ENCODE results near the gene DUSP2. TPM values are rescaled to one million over a fixed set of nuclear protein-coding genes. Genes with fewer than 3 reads are reported as not detected.

DUSP2 gene
- total RNA-seq, 1 donor: 3.3 TPM

- Histone ChIP-seq H3K27me3 (ENCODE audit: insufficient read depth, low read length) (peaks cover 46% of the 10 kb centered on the region), H3K27ac (ENCODE audit: low read depth, low read length) (no peak overlapping the region), H2AFZ (ENCODE audit: low read length) (no peak overlapping the region), H3K79me2 (ENCODE audit: insufficient read depth, low read length) (no peaks in the 10 kb centered on the region), H3K36me3 (ENCODE audit: insufficient read depth, low read length) (no peaks in the 10 kb centered on the region), H4K20me1 (ENCODE audit: insufficient read depth, low read length) (no peaks in the 10 kb centered on the region), H3K4me3 (ENCODE audit: insufficient read depth, low read length) (no peak overlapping the region), H3K4me2 (ENCODE audit: insufficient read depth, low read length) (no peak overlapping the region), H3K4me1 (ENCODE audit: insufficient read depth, low read length) (no peaks in the 10 kb centered on the region), H3K9me3 (ENCODE audit: low read depth, low read length) (no peaks in the 10 kb centered on the region)
- DNase-seq (ENCODE audit: insufficient read length, low spot score, missing footprints): peak; percentile 80
- TF ChIP-seq CTCF (IDR thresholded peaks at IDR 0.05; ENCODE audit: extremely low read depth, low read depth, low read length): no peak
Measured at GRCh38 chr2:96113951-96114350, 31.3 kb downstream of the DUSP2 start.

DNA sequence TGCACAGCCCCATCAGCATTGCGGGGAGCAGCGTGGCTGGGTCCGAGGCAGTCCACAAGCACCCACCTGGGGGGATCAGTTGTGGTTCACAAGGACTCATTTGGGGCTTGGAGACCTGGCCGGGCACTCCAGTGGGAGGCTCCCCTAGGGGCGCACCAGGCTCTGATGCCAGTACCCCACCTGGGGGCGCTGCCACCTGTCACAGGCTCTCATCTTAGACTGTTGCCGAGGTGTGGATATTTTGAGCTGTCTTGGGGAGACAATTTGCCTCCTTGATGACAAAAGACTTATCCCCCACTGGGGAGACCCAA lies 31.9 kb downstream of the DUSP2 start:
- Histone ChIP-seq H3K27me3 (ENCODE audit: insufficient read depth, low read length) (peaks cover 45% of the 10 kb centered on the region), H3K79me2 (ENCODE audit: insufficient read depth, low read length) (no peaks in the 10 kb centered on the region), H3K27ac (ENCODE audit: low read depth, low read length) (no peak overlapping the region), H3K4me3 (ENCODE audit: insufficient read depth, low read length) (no peak overlapping the region), H4K20me1 (ENCODE audit: insufficient read depth, low read length) (no peaks in the 10 kb centered on the region), H3K9me3 (ENCODE audit: low read depth, low read length) (no peaks in the 10 kb centered on the region), H3K36me3 (ENCODE audit: insufficient read depth, low read length) (no peaks in the 10 kb centered on the region), H3K4me2 (ENCODE audit: insufficient read depth, low read length) (no peak overlapping the region), H3K4me1 (ENCODE audit: insufficient read depth, low read length) (no peaks in the 10 kb centered on the region), H2AFZ (ENCODE audit: low read length) (no peak overlapping the region)
- no peak for DNase-seq (ENCODE audit: insufficient read length, low spot score, missing footprints)
- TF ChIP-seq CTCF (IDR thresholded peaks at IDR 0.05; ENCODE audit: extremely low read depth, low read depth, low read length): no peak

DNA sequence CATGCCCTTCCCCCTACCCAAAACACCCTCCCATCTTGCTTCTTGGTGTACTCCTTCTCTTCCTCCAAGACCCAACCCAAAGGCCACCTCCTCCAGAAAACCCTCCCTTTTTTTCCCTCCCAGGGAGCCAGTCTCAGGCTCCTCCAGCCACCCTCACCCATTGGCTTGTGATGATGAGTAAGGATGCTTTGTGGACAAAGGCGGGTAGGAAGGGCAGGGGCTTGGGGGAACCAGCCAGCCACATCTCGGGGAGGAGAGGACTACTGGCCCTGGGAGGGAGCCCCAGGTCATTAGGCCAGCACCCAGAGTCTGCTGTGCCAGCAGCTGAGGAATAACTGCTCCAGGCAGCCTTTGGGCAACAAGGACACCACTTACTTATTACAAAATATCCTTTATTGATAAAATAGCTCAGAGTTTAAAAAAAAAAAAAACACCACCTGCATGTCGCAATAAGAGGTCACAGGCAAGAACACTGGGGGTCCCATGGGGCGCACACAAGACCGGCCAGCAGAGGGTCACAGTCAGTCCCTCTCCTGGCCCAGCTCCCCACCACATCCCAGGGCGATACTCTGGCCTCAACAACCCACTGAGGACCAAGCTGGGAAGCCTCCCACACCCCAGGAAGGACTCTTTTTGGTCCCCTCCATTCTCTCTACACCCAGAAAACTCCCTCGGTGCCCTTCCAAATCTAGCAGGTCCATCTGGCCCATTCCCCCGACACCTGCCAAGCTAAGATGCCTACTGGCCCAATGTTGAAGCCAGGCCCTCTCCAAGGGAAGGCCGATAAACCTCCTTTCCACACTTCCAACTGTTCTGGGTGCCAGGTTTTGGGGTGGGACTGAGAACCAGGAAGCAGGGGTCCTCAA lies 32.5 kb downstream of the DUSP2 start:
- Histone ChIP-seq H4K20me1 (ENCODE audit: insufficient read depth, low read length) (no peaks in the 10 kb centered on the region), H3K4me2 (ENCODE audit: insufficient read depth, low read length) (no peak overlapping the region), H3K9me3 (ENCODE audit: low read depth, low read length) (no peaks in the 10 kb centered on the region), H3K79me2 (ENCODE audit: insufficient read depth, low read length) (no peaks in the 10 kb centered on the region), H3K4me1 (ENCODE audit: insufficient read depth, low read length) (no peaks in the 10 kb centered on the region), H3K4me3 (ENCODE audit: insufficient read depth, low read length) (no peak overlapping the region), H2AFZ (ENCODE audit: low read length) (no peak overlapping the region), H3K27ac (ENCODE audit: low read depth, low read length) (no peak overlapping the region), H3K36me3 (ENCODE audit: insufficient read depth, low read length) (no peaks in the 10 kb centered on the region), H3K27me3 (ENCODE audit: insufficient read depth, low read length) (peaks cover 39% of the 10 kb centered on the region)
- no peak for TF ChIP-seq CTCF (IDR thresholded peaks at IDR 0.05; ENCODE audit: extremely low read depth, low read depth, low read length)
- DNase-seq (ENCODE audit: insufficient read length, low spot score, missing footprints): peak; percentile 85

GRCh38 chr2:96111823-96112500 lies 33.3 kb downstream of the DUSP2 start:
- no peaks in the 10 kb centered on the region for H3K9me3 ChIP-seq (ENCODE audit: low read depth, low read length)
- no peak overlapping the region for H3K4me2 ChIP-seq (ENCODE audit: insufficient read depth, low read length)
- H3K36me3 ChIP-seq (ENCODE audit: insufficient read depth, low read length): no peaks in the 10 kb centered on the region
- peaks cover 32% of the 10 kb centered on the region for H3K27me3 ChIP-seq (ENCODE audit: insufficient read depth, low read length)
- no peaks in the 10 kb centered on the region for H3K79me2 ChIP-seq (ENCODE audit: insufficient read depth, low read length)
- no peak overlapping the region for H3K27ac ChIP-seq (ENCODE audit: low read depth, low read length)
- TF ChIP-seq CTCF (IDR thresholded peaks at IDR 0.05; ENCODE audit: extremely low read depth, low read depth, low read length): no peak
- DNase-seq (ENCODE audit: insufficient read length, low spot score, missing footprints): peak; percentile 81
- no peak overlapping the region for H2AFZ ChIP-seq (ENCODE audit: low read length)
- no peaks in the 10 kb centered on the region for H4K20me1 ChIP-seq (ENCODE audit: insufficient read depth, low read length)
- H3K4me3 ChIP-seq (ENCODE audit: insufficient read depth, low read length): no peak overlapping the region
- H3K4me1 ChIP-seq (ENCODE audit: insufficient read depth, low read length): no peaks in the 10 kb centered on the region

All from osteoblast (primary cell).